Panc1 (cell line): ENCODE results near the gene KCNE5. TPM values are rescaled to one million over a fixed set of nuclear protein-coding genes. Genes with fewer than 3 reads are reported as not detected.
A peak's percentile ranks its signal among the peaks of the same experiment; 100 is the strongest.
"Not testable (repeated sequence)": the region's sequence is repeated elsewhere in the genome, so short reads cannot be mapped to it uniquely, and the experiment has no call there.

Experiments used
- ATAC-seq: fragments of 200-7000 bp; cut with Tn5 transposase; 2 replicates; pipeline ENCODE4 v1.9.1; 2020; ENCODE audit warnings: mild to moderate bottlenecking, moderate library complexity
- BruUV-seq: library from RNA; stranded (reverse); fragments of 400-500 nt; replicated peaks from 2 replicates; lab custom pipeline; 2021; lab: Mats Ljungman, UMichigan
- CTCF ChIA-PET: fragments of 300-600 bp; sonication (Branson Sonifier 250); formaldehyde crosslinking; loops from one replicate; lab custom pipeline; 2022; ENCODE audit warnings: antibody characterized with exemption; lab: Charles Lee
- POLR2A ChIA-PET: fragments of 300-600 bp; sonication (Branson Sonifier 250); formaldehyde crosslinking; loops from one replicate; lab custom pipeline; 2022; ENCODE audit warnings: antibody characterized with exemption; lab: Charles Lee
- DNase-seq: peaks from one replicate; pipeline ENCODE4 v3.0.0-alpha.2; 2010; ENCODE audit warnings: low read depth, low spot score
- H3K27ac ChIP-seq: 2 replicates; pipeline ENCODE4 v1.5.1; 2011; ENCODE audit warnings: mild to moderate bottlenecking, low read length, inconsistent platforms
- H3K27me3 ChIP-seq: fragments of 200-500 bp; sonication (Bioruptor generic); 2 replicates; pipeline ENCODE4 v1.6.0; 2014; ENCODE audit warnings: low read length, inconsistent platforms; ENCODE audit not compliant: control insufficient read depth, insufficient read depth
- H3K36me3 ChIP-seq: fragments of 200-500 bp; sonication (Bioruptor generic); 2 replicates; pipeline ENCODE4 v1.5.1; 2014; ENCODE audit warnings: inconsistent platforms, mild to moderate bottlenecking, low read length, moderate library complexity; ENCODE audit not compliant: control insufficient read depth, insufficient read depth
- H3K4me1 ChIP-seq: 2 replicates; pipeline ENCODE4 v1.5.1; 2011; ENCODE audit warnings: inconsistent platforms, mild to moderate bottlenecking, low read length, moderate library complexity; ENCODE audit not compliant: control insufficient read depth, insufficient read depth
- H3K4me3 ChIP-seq, 2 experiments: 2 replicates each; pipeline ENCODE4 v1.5.1; 2011 to 2012; ENCODE audit warnings: low read depth in 2 of 2, low read length in 2 of 2, mild to moderate bottlenecking in 2 of 2, inconsistent platforms in 1 of 2, moderate library complexity in 1 of 2
- H3K9me3 ChIP-seq: fragments of 200-500 bp; sonication (Bioruptor generic); 2 replicates; pipeline ENCODE4 v1.5.1; 2014; ENCODE audit warnings: low read depth, mild to moderate bottlenecking, inconsistent platforms, low read length, moderate library complexity; ENCODE audit not compliant: control insufficient read depth, insufficient read depth
- CTCF ChIP-seq: fragments of 450-650 bp; IDR thresholded peaks from 2 replicates; pipeline ENCODE4 v1.5.1; 2017; ENCODE audit warnings: mild to moderate bottlenecking
- POLR2AphosphoS5 ChIP-seq: IDR thresholded peaks from 2 replicates; pipeline ENCODE4 v1.6.1; 2012; ENCODE audit warnings: mild to moderate bottlenecking, low read depth, low read length, moderate library complexity
- REST ChIP-seq, 2 experiments: IDR thresholded peaks; 2 replicates each; pipeline ENCODE4 v1.6.1; 2011 to 2012; ENCODE audit warnings: low read depth in 2 of 2, control low read depth in 1 of 2, low read length in 1 of 2, mild to moderate bottlenecking in 1 of 2, moderate library complexity in 1 of 2; ENCODE audit not compliant: insufficient read depth in 1 of 2
- SIN3A ChIP-seq: IDR thresholded peaks from 2 replicates; pipeline ENCODE4 v1.6.1; 2012; ENCODE audit warnings: low read depth, mild to moderate bottlenecking, low read length, moderate library complexity, borderline replicate concordance; ENCODE audit not compliant: insufficient read depth
- TCF7L2 ChIP-seq: IDR thresholded peaks from 2 replicates; pipeline ENCODE4 v1.6.1; 2011; ENCODE audit warnings: mild to moderate bottlenecking, low read depth, low read length, inconsistent platforms
- in situ Hi-C: cut with HindIII; loops from 2 replicates; pipeline ENCODE4 v1.10.0; 2016; ENCODE audit warnings: low sequenced_read_pairs, low pct_unique_long_range_greater_than_20kb
- intact Hi-C: fragments of 100-400 bp; cut with micrococcal nuclease; formaldehyde crosslinking; loops from one replicate; pipeline ENCODE4 v1.10.0; 2022; ENCODE audit not compliant: unreplicated experiment
- total RNA-seq: library from RNA; stranded (reverse); gene quantifications from one replicate; pipeline ENCODE4 v1.2.1, GENCODE V29; 2021; ENCODE audit not compliant: unreplicated experiment

The KCNE5 gene
- total RNA-seq, 1 experiment from 2014 or later, result 0.13 TPM

- DNase-seq, result no peak
- H3K27ac ChIP-seq, result no peak overlapping the region
- no peak for ATAC-seq
- in situ Hi-C loops (no loop called here), intact Hi-C loops (no loop called here)
- no TSS peak for BruUV-seq
- H3K4me1 ChIP-seq, result no peaks in the 10 kb centered on the region
- H3K36me3 ChIP-seq, result peaks cover 2% of the 10 kb centered on the region; the same call in 1 of the 2 replicates
- POLR2A ChIA-PET, result no interaction called here
- TF ChIP-seq CTCF (no peak), TCF7L2 (no peak), SIN3A (no peak), POLR2AphosphoS5 (no peak), REST (IDR thresholded peaks at IDR 0.05; ENCODE audit: insufficient read depth in 1 of 2, low read depth in 2 of 2, low read length in 1 of 2) (no peak)
- CTCF ChIA-PET, result no interaction called here
- H3K9me3 ChIP-seq, result no peaks in the 10 kb centered on the region
- H3K27me3 ChIP-seq, result no peaks in the 10 kb centered on the region
- H3K4me3 ChIP-seq, result no peak overlapping the region
These were observed 33.4 kb upstream of the KCNE5 start for GRCh38 chrX:109658391-109658790.

GRCh38 chrX:109657364-109657763 is 32.4 kb upstream of the KCNE5 start:
- in situ Hi-C loops, H3K9me3 ChIP-seq, H3K4me3 ChIP-seq, H3K36me3 ChIP-seq, BruUV-seq, H3K27ac ChIP-seq, CTCF ChIA-PET, ATAC-seq, DNase-seq, POLR2A ChIA-PET, H3K27me3 ChIP-seq, H3K4me1 ChIP-seq, intact Hi-C loops: not testable (repeated sequence)

GRCh38 chrX:109656774-109657173 is 31.8 kb upstream of the KCNE5 start:
- in situ Hi-C loops, result no loop called here
- Histone ChIP-seq H3K4me3 (no peak overlapping the region), H3K4me1 (no peaks in the 10 kb centered on the region), H3K27me3 (no peaks in the 10 kb centered on the region), H3K27ac (no peak overlapping the region), H3K9me3 (no peaks in the 10 kb centered on the region), H3K36me3 (no peaks in the 10 kb centered on the region; the same call in 1 of the 2 replicates)
- ChIA-PET CTCF (no interaction called here), POLR2A (no interaction called here)
- BruUV-seq, result TSS peak; percentile 24
- no peak for TF ChIP-seq CTCF
- TF ChIP-seq SIN3A, result no peak
- TF ChIP-seq TCF7L2, result no peak
- no peak for TF ChIP-seq POLR2AphosphoS5
- TF ChIP-seq REST (IDR thresholded peaks at IDR 0.05; ENCODE audit: insufficient read depth in 1 of 2, low read depth in 2 of 2, low read length in 1 of 2), result no peak
- ATAC-seq (no peak), DNase-seq (no peak)
- intact Hi-C loops, result no loop called here
